Stimulated activated CD8-positive, alpha-beta memory T cell treated with anti-CD3 and anti-CD28 coated beads, Interleukin-2, amount 100 ng/mL, for 48 hours (primary cell): ENCODE measurements around the gene DIPK1B.

Experiments used
- DNase-seq, 2 donors: peaks; one replicate each; pipeline ENCODE4 v3.0.0-alpha.2; 2020; ENCODE audit warnings: low read depth in 2 of 2

DIPK1B gene

GRCh38 chr9:136673088-136673974 lies 39.0 kb upstream of the DIPK1B start:
- DNase-seq, result no peak

- DNase-seq, result no peak
Measured at GRCh38 chr9:136673975-136674785, 38.2 kb upstream of the DIPK1B start.

GRCh38 chr9:136674786-136675349 lies 37.5 kb upstream of the DIPK1B start:
- no peak for DNase-seq

DNA sequence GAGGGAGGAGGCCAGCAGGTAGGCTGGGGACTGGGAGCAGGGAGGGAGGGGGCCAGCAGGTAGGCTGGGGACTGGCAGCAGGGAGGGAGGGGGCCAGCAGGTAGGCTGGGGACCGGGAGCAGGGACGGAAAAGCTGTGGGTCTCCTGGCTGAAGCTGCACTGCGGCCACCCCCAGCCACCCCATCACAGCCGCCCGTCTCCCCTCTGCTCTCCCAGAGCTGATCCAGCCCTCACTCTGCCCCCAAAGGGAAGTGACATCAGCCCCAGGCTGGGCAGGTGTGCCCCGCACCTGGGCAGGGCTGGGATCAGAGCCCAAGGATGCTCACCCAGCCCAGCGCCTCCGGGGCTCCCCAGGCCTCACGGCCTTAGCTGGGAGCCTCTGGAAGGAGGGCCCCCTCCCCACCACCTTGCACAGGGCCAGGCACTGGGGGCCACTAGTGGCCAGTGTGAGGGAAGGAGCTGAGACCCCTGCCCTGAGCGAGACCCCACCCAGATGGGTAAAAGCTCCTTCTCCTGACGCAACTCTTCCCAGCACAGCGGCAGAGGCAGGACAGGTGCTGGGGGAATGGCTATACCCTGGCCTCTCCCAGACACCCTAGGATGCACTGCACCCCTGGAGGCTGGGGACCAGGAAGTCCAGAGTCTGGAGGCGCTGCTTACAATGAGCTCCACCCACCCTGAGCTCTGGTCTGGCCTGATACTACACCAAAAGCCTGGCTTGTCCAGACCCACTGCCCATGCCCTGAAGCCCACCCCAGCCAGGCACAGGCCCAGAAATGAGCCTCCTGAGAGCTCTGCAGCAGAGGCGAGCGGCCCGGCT lies 36.7 kb upstream of the DIPK1B start:
- DNase-seq, result no peak

- DNase-seq, result no peak
Measured at GRCh38 chr9:136676297-136676794, 36.0 kb upstream of the DIPK1B start.

DNA sequence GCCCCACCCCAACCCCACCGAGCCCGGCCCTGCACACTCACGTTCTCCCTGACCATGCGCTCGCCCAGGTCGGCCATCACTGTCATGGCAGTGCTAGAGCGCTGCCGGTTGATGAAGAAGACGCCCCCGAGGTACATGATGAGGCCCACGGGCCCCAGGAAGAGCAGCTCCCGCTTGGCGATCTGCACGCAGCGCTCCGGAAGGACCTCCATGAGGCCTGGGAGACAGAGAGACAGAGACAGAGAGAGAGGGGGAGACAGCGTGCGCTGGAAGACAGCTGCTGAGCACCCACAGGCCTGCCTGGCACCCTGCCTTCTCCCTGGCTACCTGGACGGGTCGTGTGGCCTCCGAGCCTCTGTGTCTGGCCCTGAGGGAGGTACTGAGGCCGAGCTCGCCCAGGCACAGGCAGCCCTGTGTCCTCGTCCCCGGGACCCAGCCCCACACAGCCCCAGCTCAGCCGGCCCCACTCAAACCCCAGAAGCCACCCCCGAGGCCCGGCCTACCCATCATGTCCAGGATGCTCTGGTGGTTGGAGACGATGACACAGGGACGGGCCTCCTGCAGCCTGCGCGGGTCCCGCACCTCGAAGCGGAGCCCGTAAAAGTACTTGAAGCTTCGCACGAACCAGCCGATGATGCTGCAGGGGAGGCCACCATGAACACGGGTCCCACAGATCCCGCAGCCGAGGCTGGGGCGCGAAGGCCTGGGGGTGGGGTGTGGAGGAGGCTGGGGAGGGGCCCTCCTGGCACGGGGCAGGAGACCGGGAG lies 35.3 kb upstream of the DIPK1B start:
- no peak for DNase-seq

- no peak for DNase-seq
Measured at GRCh38 chr9:136678034-136678433, 34.3 kb upstream of the DIPK1B start.

DNA sequence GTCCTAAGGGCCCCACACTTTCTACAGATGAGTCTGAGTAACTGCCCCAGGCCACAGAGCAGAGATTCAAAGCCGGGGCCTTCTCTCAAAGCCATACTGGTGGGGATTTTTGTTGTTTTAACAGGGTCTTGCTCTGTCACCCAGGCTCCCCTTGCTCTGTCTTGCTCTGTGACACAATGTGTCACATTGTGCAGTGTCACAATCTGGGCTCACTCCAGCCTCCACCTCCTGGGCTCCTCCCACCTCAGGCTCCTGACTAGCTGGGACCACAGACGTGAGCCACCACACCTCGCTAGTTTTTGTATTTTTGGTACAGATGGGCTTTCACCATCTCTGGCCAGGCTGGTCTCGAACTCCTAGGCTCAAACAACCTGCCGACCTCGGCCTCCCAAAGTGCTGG lies 33.7 kb upstream of the DIPK1B start:
- DNase-seq, result no peak

DNA sequence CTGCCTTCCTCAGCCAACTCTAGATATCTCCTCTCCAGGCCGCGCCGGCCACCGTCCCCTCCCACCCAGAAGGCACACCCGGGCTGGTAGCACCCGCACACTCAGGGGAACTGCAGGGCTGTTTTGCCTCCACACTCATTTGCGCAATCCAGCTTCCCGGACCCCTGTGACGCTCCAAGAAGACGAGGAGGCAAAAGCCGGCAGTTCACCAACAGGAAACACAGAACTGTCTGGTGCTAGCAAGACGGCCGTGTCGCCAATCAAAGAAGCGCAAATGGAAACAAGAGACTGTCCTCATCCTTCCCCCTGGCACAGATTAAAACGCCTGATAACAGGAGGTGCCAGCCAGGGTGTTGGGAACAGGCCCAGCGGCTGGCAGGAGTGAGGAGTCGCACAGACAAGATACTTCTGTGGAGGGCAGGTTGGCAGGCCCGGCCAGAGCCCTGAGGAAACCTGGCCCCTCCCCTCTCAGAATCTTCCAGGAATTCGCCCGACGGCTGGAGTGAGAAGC lies 32.9 kb upstream of the DIPK1B start:
- no peak for DNase-seq

DNA sequence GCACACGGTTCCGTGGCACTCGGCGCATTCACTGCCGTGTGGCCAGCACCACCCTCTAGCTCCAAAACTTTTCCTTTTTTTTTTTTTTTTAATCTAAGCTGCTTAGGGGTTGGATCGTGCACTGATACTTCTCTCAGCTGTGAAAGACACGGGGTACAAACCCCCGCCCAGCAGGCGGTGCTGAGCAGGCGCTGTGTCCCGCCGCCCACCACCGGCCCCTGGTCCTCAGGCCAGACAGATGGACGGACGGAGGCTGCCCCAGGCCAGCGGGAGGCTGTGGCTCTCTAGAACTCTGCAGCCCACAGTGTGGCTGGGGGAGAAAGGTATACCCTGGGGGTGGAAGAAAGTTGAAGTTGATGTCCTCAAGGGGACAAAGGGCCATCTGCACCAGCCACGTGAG lies 31.3 kb upstream of the DIPK1B start:
- DNase-seq, result no peak

DNA sequence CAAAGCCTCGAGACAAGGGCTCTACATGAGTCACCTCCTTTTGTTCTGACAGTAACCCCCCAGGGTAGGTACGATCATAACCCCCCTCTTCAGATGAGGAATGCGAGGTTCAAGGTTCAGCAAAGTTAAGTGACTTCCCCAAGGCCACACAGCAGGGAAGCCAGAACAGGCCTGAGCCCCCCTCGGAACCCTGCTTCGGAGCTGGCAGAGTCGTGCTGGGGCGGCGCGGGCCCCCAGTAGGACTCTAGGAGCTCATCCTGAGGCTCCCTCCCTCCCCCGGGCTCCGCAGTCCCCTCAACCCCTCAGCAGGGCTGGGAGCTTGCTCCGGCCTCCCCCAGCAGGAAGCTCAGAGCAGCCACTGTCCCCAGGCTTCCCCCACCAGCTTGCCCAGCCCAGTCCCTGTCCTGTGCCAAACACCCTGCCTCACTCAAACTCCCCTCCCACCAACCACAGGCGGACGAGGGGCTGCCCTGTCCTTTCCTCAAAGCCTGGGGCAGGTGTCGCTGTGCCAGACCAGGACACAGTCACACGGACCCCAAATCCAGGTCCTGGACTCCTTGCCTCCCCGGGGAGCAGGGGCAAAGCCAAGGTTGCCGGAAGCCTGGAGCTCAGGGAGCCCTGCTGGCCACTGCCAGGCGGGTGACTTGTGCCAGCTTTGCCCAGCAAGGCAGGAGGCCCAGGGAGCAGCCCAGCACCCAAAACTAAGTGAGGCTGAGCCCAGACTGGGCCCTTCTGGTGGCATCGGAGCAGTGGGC lies 30.2 kb upstream of the DIPK1B start:
- DNase-seq, result no peak

DNA sequence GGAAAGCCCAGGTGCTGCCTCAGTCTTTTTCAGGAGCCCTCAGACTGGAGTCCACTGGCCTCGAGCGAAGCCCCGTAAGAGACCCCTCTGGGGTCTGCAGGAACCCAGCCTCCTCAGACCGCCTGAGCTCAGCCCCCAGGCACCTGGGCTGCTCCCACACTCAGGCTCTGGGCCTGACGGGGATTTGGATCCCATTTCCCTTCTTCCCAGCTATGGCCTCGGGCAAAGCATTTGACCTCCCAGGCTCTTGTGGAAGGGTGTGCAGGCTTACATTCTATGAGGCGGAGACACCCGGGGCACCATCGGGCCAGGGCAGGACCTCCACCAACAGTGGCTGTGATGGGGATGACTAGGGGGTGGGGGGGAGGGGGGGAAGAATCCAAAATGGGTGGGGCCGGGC lies 29.7 kb upstream of the DIPK1B start:
- DNase-seq, result no peak

DNA sequence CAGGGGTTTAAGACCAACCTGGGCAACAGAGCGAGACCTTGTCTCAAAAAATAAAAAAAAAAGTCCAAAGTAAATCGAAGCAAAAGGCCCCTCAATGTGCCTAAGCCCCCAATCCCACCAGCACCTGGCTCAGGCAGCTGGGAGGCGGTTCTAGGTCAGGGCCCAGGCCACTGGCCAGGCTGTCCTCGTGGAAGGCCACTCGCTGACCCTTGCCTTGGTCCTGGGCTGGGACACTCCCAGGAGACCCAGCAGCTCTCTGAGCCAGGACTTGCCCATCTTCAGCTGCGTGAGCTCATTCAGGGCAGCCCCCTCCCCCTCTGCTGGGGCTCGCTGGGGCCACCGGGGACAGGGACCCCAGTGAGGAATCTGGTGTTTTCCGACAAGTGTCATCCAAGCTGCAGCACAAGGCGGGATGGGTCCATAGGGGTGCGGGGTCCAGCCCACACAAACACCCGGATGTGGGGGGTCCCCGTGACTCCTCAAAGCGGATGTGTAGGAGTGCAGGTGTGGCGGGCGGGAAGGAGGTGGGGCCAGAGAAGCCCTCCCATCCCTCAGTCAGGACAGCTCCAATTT lies 29.1 kb upstream of the DIPK1B start:
- no peak for DNase-seq

- no peak for DNase-seq
Measured at GRCh38 chr9:136683755-136684154, 28.6 kb upstream of the DIPK1B start.

DNA sequence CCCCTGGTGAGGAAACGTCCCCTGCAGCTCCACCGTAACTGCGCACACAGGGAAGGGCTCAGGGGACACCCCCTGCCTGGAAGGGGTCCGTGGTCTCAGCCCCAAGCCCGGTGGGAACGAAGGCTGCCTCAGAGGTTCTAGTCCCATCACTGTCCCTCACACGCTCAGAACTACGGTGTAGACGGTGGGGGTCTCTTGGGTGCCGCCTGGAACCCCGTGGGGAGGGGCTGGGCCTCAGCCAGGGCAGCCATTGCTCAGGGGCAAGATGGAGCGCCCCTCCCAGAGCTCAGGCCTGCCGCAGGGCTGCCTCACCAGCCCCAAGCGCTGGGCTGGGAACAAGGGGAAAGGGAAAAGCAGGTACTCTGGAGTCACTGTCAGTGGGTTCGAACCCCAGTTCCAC lies 28.0 kb upstream of the DIPK1B start:
- no peak for DNase-seq

DNA sequence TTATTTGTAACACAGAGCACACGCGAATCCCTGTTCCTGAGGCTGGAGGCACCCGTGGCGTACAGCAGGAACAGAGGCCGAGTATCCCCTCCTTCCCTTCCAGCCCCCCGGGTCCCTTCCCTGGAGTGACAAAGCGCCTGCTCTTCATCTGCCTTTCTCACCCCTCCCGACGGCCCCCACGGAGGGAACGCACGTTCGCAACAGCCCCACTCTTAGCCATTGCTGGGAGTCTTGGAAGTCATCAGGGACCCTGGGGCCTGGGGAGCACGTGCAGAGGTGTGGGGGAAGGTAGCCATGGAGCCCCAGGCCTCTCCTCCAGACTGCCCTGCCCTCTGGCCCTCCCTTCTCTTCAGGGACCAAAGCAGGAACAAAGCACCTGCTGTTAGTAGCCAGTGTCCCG lies 27.6 kb upstream of the DIPK1B start:
- DNase-seq, result no peak

DNA sequence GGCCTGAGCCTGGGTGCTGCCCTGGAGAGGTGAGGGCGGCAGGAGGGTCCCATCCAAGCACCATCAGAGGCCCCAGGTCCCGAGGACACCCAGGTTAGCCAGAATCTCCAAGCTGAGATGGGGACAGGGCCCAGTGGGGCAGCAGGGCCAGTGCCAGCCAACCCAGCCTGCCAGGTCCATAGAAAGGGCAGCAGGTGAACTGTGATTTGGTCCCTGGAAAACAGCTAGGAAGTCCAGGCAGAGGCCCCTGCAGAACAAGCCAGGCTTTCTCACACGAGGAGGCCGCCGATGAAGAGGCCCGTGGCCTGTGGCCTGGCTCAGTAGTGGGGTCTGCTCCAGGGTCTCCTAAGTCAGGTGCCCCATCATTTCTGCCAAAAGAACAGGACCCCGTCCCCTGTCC lies 27.2 kb upstream of the DIPK1B start:
- no peak for DNase-seq

- no peak for DNase-seq
Measured at GRCh38 chr9:136685790-136686533, 26.4 kb upstream of the DIPK1B start.

DNA sequence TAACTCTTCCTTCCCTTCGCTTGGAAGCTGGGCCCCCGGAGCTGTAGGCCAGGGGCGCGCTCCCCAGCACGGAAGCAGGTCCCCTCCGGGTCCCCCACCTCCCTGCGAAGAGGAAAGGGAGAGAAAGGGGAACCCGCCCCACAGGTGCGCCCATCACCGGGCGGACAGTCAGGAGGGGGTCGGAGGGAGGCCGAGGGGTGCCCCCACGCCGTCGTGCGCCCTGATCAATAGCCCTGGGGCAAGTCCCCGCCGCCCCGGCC lies 25.9 kb upstream of the DIPK1B start:
- no peak for DNase-seq
